Endothelial cell (in vitro differentiated cells): ENCODE measurements around the gene LRRC8A. TPM values are rescaled to one million over a fixed set of nuclear protein-coding genes. Genes with fewer than 3 reads are reported as not detected.
"Not testable (repeated sequence)": the region's sequence is repeated elsewhere in the genome, so short reads cannot be mapped to it uniquely, and the experiment has no call there.

Experiments
- DNase-seq: peaks from one replicate; pipeline ENCODE4 v3.0.0; 2021; ENCODE audit warnings: low spot score
- H3K27ac Mint-ChIP-seq: one replicate; pipeline ENCODE4 v1.8.0; 2021; ENCODE audit warnings: mixed read lengths, inconsistent platforms; ENCODE audit not compliant: unreplicated experiment
- H3K27me3 Mint-ChIP-seq: one replicate; pipeline ENCODE4 v1.8.0; 2021; ENCODE audit warnings: mild to moderate bottlenecking, moderate library complexity, mixed read lengths, inconsistent platforms; ENCODE audit not compliant: unreplicated experiment
- H3K36me3 Mint-ChIP-seq: one replicate; pipeline ENCODE4 v1.8.0; 2021; ENCODE audit warnings: mild to moderate bottlenecking, low read depth, mixed read lengths, inconsistent platforms; ENCODE audit not compliant: unreplicated experiment
- H3K4me1 Mint-ChIP-seq: one replicate; pipeline ENCODE4 v1.8.0; 2021; ENCODE audit warnings: mild to moderate bottlenecking, mixed read lengths, inconsistent platforms; ENCODE audit not compliant: unreplicated experiment
- H3K4me3 Mint-ChIP-seq: one replicate; pipeline ENCODE4 v1.8.0; 2021; ENCODE audit warnings: mild to moderate bottlenecking, mixed read lengths, inconsistent platforms; ENCODE audit not compliant: unreplicated experiment
- H3K9me3 Mint-ChIP-seq: one replicate; pipeline ENCODE4 v1.8.0; 2021; ENCODE audit warnings: mixed read lengths, inconsistent platforms; ENCODE audit not compliant: unreplicated experiment
- CTCF ChIP-seq: fragments of 200-600 bp; sonication (generic); IDR thresholded peaks from one replicate; pipeline ENCODE4 v1.5.0; 2021; ENCODE audit warnings: antibody characterized with exemption; ENCODE audit not compliant: unreplicated experiment
- total RNA-seq: library from RNA; stranded (reverse); fragmentation: NEBNext Ultra II Directional; extraction: Animal tissue kit (Norgen Biotek cat#: 25700); gene quantifications from one replicate; pipeline ENCODE4 v1.2.1, GENCODE V29; 2021; ENCODE audit not compliant: unreplicated experiment

LRRC8A gene
- total RNA-seq, 1 donor from 2014 or later, result 54.3 TPM

DNA sequence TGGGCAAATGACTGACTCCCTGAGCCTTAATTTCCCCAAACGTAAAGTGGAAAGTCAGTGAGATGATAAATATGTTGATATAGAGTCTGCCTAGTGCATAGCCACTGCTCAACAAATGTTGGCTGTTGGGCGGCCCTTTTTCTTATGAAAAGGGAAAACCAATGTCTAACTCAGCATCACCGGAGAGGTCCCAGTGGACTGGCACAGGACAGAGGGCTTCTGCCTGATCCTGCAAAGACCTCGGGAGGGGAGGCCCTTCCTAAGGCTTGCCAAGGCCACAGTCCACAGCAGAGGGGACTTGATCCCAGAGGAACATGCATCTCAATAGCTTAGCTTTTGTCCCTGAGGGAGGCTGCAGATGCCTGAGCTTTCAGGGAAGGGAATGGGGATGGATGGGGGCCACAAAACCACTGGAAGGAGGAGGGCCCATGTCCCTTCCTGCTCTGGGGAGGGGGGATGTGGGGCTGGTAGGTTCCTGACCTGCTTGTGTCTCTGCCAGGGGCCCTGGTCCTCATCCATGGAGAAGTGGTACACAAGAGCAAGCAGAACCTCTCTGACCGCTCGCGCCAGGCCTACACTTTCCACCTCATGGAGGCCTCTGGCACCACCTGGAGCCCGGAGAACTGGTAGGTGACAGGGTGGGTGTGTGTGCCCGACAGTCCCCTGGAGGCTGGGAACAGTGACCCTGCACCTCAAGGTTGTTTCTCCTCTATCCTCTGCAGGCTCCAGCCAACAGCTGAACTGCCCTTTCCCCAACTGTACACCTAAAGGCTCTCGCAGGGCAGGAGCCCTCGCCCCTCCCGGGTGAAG lies 59.2 kb downstream of the LRRC8A start:
- Mint-ChIP-seq H3K27me3 (peaks cover 7% of the 10 kb centered on the region), H3K9me3 (no peaks in the 10 kb centered on the region), H3K27ac (no peak overlapping the region), H3K36me3 (peaks cover 6% of the 10 kb centered on the region), H3K4me3 (no peak overlapping the region), H3K4me1 (peaks cover 22% of the 10 kb centered on the region)
- no peak for DNase-seq
- no peak for TF ChIP-seq CTCF

GRCh38 chr9:128943832-128944620 lies 62.1 kb downstream of the LRRC8A start:
- Mint-ChIP-seq H3K36me3 (peaks cover 14% of the 10 kb centered on the region), H3K4me1 (peaks cover 34% of the 10 kb centered on the region), H3K9me3 (no peaks in the 10 kb centered on the region), H3K27ac (no peak overlapping the region), H3K27me3 (peaks cover 10% of the 10 kb centered on the region), H3K4me3 (no peak overlapping the region)
- TF ChIP-seq CTCF, result no peak
- no peak for DNase-seq

DNA sequence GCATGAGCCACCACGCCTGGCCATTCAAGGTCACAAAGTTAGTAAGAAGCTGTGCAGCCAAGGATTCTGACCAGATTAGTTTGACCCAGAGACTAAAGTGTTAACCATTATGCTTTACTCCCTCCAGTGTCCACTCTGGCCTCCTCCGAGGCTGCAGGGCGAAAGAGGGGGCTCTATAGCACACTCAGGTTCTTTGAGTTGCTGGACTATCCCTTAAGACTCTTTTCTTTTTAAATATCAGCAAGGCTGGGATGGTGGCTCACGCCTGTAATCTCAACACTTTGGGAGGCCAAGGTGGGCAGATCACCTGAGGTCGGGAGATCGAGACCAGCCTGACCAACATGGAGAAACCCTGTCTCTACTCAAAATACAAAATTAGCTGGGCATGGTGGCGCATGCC lies 63.0 kb downstream of the LRRC8A start:
- not testable (repeated sequence) for H3K27me3 Mint-ChIP-seq, H3K9me3 Mint-ChIP-seq, H3K4me3 Mint-ChIP-seq, DNase-seq, H3K27ac Mint-ChIP-seq
- H3K4me1 Mint-ChIP-seq, result peaks cover 34% of the 10 kb centered on the region
- H3K36me3 Mint-ChIP-seq, result peaks cover 14% of the 10 kb centered on the region

- H3K36me3 Mint-ChIP-seq, result peaks cover 14% of the 10 kb centered on the region
- peak overlapping the region; percentile 97 for H3K4me3 Mint-ChIP-seq
- TF ChIP-seq CTCF, result no peak
- peaks cover 27% of the 10 kb centered on the region for H3K4me1 Mint-ChIP-seq
- H3K27me3 Mint-ChIP-seq, result peaks cover 10% of the 10 kb centered on the region
- H3K27ac Mint-ChIP-seq, result peak overlapping the region; percentile 67
- no peaks in the 10 kb centered on the region for H3K9me3 Mint-ChIP-seq
- no peak for DNase-seq
These were observed 64.0 kb downstream of the LRRC8A start for GRCh38 chr9:128945798-128946501.

DNA sequence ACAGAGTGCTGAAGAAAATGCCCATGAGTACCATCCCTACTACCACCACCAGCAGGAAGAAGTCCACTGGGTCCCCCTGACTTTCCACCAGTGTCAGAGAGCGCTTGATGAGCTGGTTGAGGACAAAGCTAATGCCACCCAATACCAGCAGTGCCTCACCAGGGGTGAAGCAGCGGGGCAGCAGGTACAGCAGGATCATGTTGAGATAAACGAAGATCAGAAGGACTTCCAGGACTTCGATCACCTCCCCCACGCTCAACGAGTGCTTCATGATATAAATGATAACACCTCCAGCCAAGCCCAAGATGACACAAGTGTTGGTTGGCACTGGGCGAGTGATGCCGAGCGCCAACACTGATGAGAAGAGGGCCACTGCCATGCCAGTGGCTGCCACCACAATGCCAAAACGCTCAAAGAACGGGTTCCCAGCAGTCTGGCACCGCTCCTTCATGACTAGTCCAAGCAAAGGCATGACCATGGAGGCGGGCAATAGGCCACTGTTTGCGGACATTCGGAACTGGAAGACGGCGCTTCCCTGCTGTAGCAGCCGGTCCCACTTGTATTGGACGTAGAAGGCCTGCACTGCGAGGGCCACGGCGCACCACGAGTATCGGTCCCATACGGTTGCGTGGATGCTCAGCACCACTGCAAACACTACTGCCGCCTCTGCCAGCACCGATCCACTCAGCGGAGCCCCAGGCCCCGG lies 64.8 kb downstream of the LRRC8A start:
- no peak for DNase-seq
- peaks cover 14% of the 10 kb centered on the region for H3K36me3 Mint-ChIP-seq
- H3K4me1 Mint-ChIP-seq, result peaks cover 25% of the 10 kb centered on the region
- H3K27ac Mint-ChIP-seq, result peak overlapping the region; percentile 52
- H3K9me3 Mint-ChIP-seq, result no peaks in the 10 kb centered on the region
- peak overlapping the region; percentile 97 for H3K4me3 Mint-ChIP-seq
- TF ChIP-seq CTCF, result no peak
- H3K27me3 Mint-ChIP-seq, result peaks cover 10% of the 10 kb centered on the region
